Measurements from ENCODE around the gene MARF1.
"Not testable (repeated sequence)": the region's sequence is repeated elsewhere in the genome, so short reads cannot be mapped to it uniquely, and the experiment has no call there.

Gene MARF1

GRCh38 chr16:15598648-15599190 lies 44.2 kb downstream of the MARF1 start:
- DNase-seq: no peak

- no peak for DNase-seq
Observed at GRCh38 chr16:15597822-15598647, 44.9 kb downstream of the MARF1 start.

GRCh38 chr16:15597135-15597534 lies 45.8 kb downstream of the MARF1 start:
- no peak for DNase-seq

- DNase-seq: no peak
Observed at GRCh38 chr16:15594711-15595320, 48.1 kb downstream of the MARF1 start.

GRCh38 chr16:15593235-15593634 lies 49.7 kb downstream of the MARF1 start:
- no peak for DNase-seq

GRCh38 chr16:15592324-15592723 lies 50.6 kb downstream of the MARF1 start:
- DNase-seq: peak; percentile 19

GRCh38 chr16:15587152-15587825 lies 55.7 kb downstream of the MARF1 start:
- DNase-seq: no peak

GRCh38 chr16:15586716-15587115 lies 56.2 kb downstream of the MARF1 start:
- DNase-seq: no peak

- DNase-seq: no peak
Observed at GRCh38 chr16:15585956-15586355, 57.0 kb downstream of the MARF1 start.

GRCh38 chr16:15583526-15583925 lies 59.4 kb downstream of the MARF1 start:
- DNase-seq: no peak

- DNase-seq: no peak
Observed at GRCh38 chr16:15581127-15581815, 61.7 kb downstream of the MARF1 start.

GRCh38 chr16:15578824-15579223 lies 64.1 kb downstream of the MARF1 start:
- no peak for DNase-seq

GRCh38 chr16:15576960-15577958 lies 65.7 kb downstream of the MARF1 start:
- DNase-seq: peak; percentile 53

GRCh38 chr16:15575293-15576049 lies 67.5 kb downstream of the MARF1 start:
- DNase-seq: peak; percentile 42

- DNase-seq: no peak
Observed at GRCh38 chr16:15574614-15574948, 68.4 kb downstream of the MARF1 start.

- DNase-seq: not testable (repeated sequence)
Observed at GRCh38 chr16:15573896-15574613, 68.9 kb downstream of the MARF1 start.

GRCh38 chr16:15573274-15573895 lies 69.6 kb downstream of the MARF1 start:
- DNase-seq: no peak

- no peak for DNase-seq
Observed at GRCh38 chr16:15572329-15573001, 70.5 kb downstream of the MARF1 start.

GRCh38 chr16:15571557-15571956 lies 71.4 kb downstream of the MARF1 start:
- DNase-seq: no peak

Measured in hematopoietic multipotent progenitor cell treated with erythropoietin and hydrocortisone succinate and interleukin-3 and kit ligand, for 6 days (in vitro differentiated cells).